Measurements from ENCODE around the gene TESMIN. TPM values are rescaled to one million over a fixed set of nuclear protein-coding genes. Genes with fewer than 3 reads are reported as not detected.

TESMIN gene
- polyA plus RNA-seq, 1 experiment: 1.5 TPM

DNA sequence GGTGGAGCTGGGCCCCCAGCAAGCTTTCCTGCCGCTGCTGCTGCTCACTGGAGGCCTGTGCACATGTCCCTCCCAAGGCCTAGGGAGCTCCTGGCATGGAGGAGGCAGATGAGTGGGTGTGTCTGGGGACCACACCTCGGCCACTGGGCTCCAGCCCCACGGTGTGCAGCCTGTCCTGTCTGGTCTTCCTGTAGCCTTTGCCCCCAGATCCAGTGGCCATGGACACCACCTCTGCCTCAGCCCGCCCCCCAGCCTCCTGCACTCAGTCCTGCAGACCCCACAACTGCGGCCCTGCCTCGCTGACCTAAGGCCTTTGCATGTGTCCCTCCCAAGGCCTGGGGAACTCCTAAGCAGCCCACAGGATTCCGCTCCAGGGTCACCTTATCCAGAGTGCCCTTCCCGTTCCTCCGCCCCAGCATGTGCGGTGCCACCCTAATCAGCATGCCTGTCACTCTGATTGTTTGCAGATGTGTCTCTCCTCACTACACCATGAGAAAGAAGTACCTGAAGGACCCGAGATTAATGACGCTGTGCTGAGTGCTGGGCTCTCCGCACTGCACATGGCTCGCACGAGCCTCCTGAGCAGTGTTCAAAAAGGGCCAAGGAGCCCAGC lies 58.3 kb downstream of the TESMIN start:
- Histone ChIP-seq H3K4me3 (ENCODE audit: low read depth, low read length) (no peak overlapping the region), H3K36me3 (ENCODE audit: control insufficient read depth, insufficient read depth, low read length) (no peaks in the 10 kb centered on the region), H3K27me3 (ENCODE audit: control insufficient read depth, insufficient read depth, low read length) (peaks cover 20% of the 10 kb centered on the region)
- TF ChIP-seq, protein P1, sequence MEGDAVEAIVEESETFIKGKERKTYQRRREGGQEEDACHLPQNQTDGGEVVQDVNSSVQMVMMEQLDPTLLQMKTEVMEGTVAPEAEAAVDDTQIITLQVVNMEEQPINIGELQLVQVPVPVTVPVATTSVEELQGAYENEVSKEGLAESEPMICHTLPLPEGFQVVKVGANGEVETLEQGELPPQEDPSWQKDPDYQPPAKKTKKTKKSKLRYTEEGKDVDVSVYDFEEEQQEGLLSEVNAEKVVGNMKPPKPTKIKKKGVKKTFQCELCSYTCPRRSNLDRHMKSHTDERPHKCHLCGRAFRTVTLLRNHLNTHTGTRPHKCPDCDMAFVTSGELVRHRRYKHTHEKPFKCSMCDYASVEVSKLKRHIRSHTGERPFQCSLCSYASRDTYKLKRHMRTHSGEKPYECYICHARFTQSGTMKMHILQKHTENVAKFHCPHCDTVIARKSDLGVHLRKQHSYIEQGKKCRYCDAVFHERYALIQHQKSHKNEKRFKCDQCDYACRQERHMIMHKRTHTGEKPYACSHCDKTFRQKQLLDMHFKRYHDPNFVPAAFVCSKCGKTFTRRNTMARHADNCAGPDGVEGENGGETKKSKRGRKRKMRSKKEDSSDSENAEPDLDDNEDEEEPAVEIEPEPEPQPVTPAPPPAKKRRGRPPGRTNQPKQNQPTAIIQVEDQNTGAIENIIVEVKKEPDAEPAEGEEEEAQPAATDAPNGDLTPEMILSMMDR (IDR thresholded peaks at IDR 0.05; ENCODE audit: insufficient read depth, low read depth, low read length): no peak
- ChIA-PET CTCF (interaction anchor here (1.1 kb wide), 1 partner anchor 82 kb away, joined by 3 read pairs; no protein-coding TSS in a partner anchor), POLR2A (no interaction called here)
- no peak for DNase-seq (ENCODE audit: low read depth)

DNA sequence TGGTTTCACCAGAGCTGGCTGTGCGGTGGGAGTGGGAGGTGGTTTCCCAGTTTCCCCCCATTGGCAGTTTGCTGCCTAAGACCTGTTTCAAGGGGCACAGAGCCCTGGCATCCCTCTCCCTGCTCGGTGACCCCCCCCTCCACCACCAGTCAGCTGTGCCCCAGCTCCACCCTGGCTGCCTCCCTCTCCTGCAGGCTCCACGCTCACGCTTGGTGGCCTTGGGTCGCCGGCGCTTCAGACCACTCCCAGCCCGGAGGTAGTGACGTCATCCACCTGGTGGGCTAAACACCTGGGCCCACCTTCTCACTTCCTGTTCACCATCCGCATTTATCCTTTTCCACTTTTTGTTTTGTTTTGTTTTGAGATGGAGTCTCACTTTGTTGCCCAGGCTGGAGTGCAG lies 59.2 kb downstream of the TESMIN start:
- Histone ChIP-seq H3K27me3 (ENCODE audit: control insufficient read depth, insufficient read depth, low read length) (peaks cover 23% of the 10 kb centered on the region), H3K36me3 (ENCODE audit: control insufficient read depth, insufficient read depth, low read length) (no peaks in the 10 kb centered on the region), H3K4me3 (ENCODE audit: low read depth, low read length) (no peak overlapping the region)
- ChIA-PET POLR2A (interaction anchor here (0.6 kb wide), 1 partner anchor 79 kb away, joined by 5 read pairs; no protein-coding TSS in a partner anchor), CTCF (interaction anchor here (1.1 kb wide), 1 partner anchor 81 kb away, joined by 3 read pairs; no protein-coding TSS in a partner anchor)
- DNase-seq (ENCODE audit: low read depth): no peak
- TF ChIP-seq, protein P1 (IDR thresholded peaks at IDR 0.05; ENCODE audit: insufficient read depth, low read depth, low read length): no peak

DNA sequence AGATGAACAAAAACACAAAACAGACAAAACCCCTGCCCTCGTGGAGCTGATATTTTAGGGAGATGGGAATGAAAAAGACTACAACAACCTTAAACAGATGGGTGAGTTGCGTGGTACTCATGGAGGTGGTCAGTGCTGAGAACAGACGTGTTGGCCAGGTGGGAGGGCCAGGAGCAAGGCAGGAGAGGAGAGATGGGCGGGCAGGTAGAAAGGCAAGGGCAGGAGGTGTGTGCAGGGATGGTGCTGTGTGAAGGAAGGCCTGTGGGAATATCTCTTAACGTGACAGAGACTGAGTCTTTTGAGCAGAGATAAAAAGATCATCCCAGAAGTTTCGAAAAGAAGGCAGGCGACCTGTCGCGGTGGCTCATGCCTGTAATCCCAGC lies 59.9 kb downstream of the TESMIN start:
- TF ChIP-seq, protein P1 (IDR thresholded peaks at IDR 0.05; ENCODE audit: insufficient read depth, low read depth, low read length): no peak
- Histone ChIP-seq H3K36me3 (ENCODE audit: control insufficient read depth, insufficient read depth, low read length) (no peaks in the 10 kb centered on the region), H3K4me3 (ENCODE audit: low read depth, low read length) (no peak overlapping the region), H3K27me3 (ENCODE audit: control insufficient read depth, insufficient read depth, low read length) (peaks cover 23% of the 10 kb centered on the region)
- ChIA-PET POLR2A (no interaction called here), CTCF (interaction anchor here (1.1 kb wide), 1 partner anchor 81 kb away, joined by 3 read pairs; no protein-coding TSS in a partner anchor)
- no peak for DNase-seq (ENCODE audit: low read depth)

DNA sequence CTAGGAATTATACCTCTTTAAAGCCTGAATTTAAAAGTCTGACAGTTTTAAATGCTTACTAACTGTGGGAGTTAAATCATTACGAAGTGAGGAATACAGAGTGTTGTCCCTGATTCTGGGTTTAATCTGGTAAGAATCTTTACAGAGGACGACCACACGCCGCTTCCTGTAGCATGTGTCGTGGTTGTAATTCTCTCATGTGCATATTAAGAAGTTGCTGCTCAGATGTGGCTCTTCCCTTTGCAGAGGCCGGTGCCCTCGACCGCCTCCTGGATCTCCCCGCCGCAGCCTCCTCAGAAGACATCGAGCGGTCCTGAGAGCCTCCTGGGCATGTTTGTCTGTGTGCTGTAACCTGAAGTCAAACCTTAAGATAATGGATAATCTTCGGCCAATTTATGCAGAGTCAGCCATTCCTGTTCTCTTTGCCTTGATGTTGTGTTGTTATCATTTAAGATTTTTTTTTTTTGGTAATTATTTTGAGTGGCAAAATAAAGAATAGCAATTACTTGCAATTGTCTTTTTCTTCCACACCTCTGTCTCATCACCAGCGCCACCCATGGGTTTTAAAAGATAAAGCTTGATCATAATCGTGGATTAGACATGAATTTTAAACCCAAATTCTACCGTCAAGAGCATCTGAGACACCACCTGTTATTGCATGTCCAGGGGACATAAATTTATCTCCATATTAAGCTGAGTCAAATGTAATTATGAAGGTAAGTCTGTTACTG lies 60.5 kb downstream of the TESMIN start:
- ChIA-PET CTCF (no interaction called here), POLR2A (no interaction called here)
- no peak for DNase-seq (ENCODE audit: low read depth)
- Histone ChIP-seq H3K4me3 (ENCODE audit: low read depth, low read length) (no peak overlapping the region), H3K27me3 (ENCODE audit: control insufficient read depth, insufficient read depth, low read length) (peaks cover 24% of the 10 kb centered on the region), H3K36me3 (ENCODE audit: control insufficient read depth, insufficient read depth, low read length) (no peaks in the 10 kb centered on the region)
- TF ChIP-seq, protein P1 (IDR thresholded peaks at IDR 0.05; ENCODE audit: insufficient read depth, low read depth, low read length): 0 out of 2 replicates have a peak, but pooled peaks have one; percentile 8

DNA sequence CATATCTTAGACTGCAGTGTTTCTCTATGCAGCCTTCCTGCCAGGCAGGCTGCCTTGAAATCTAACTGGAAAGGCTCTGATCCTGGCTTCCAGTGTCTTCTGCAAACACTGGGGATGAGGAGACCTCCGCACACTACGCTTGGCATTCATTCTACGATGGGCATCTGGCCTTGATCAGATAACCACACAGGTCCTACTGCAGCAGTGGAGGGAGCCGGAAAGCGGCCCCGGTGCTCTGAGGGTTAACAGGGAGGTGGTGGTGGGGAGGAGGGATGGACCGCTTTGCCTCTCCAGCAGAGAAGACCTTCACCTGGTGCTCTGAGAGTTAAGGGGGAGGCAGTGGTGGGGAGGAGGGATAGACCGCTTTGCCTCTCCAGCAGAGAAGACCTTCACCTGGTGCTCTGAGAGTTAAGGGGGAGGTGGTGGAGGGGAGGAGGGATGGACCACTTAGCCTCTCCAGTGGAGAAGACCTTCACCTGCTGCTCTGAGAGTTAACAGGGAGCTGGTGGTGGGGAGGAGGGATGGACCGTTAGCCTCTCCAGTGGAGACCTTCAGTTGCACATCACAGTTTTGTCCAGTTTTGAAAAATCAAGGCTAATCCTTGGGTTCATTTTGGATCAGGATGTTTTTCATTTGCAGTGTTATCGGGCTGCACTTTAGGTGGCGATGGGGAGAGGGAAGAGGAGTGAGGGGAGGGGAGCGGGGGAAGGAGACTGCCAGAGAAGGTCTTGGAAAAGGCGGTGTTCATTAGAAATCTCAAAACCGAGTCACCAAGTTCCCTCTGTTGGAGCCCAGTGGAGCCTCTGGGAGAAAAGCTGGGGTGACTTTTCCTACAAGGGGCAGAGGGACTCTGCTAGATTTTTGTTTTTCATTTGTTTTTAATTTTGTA lies 61.3 kb downstream of the TESMIN start:
- TF ChIP-seq, protein P1 (IDR thresholded peaks at IDR 0.05; ENCODE audit: insufficient read depth, low read depth, low read length): no peak
- no peak overlapping the region for H3K4me3 ChIP-seq (ENCODE audit: low read depth, low read length)
- H3K27me3 ChIP-seq (ENCODE audit: control insufficient read depth, insufficient read depth, low read length): peaks cover 25% of the 10 kb centered on the region
- no peak for DNase-seq (ENCODE audit: low read depth)
- ChIA-PET CTCF (no interaction called here), POLR2A (no interaction called here)
- H3K36me3 ChIP-seq (ENCODE audit: control insufficient read depth, insufficient read depth, low read length): no peaks in the 10 kb centered on the region

All from BJ (cell line).